Erythroblast (primary cell): Measurements from ENCODE around the gene RPE65.

Experiments used
- GATA1 ChIP-seq: IDR thresholded peaks from 2 replicates; pipeline ENCODE4 v1.6.1; 2011; ENCODE audit warnings: low read depth, mild to moderate bottlenecking, control low read depth, low read length, moderate library complexity
- POLR2A ChIP-seq: IDR thresholded peaks from 2 replicates; pipeline ENCODE4 v1.6.1; 2011; ENCODE audit warnings: mild to moderate bottlenecking, low read length

DNA sequence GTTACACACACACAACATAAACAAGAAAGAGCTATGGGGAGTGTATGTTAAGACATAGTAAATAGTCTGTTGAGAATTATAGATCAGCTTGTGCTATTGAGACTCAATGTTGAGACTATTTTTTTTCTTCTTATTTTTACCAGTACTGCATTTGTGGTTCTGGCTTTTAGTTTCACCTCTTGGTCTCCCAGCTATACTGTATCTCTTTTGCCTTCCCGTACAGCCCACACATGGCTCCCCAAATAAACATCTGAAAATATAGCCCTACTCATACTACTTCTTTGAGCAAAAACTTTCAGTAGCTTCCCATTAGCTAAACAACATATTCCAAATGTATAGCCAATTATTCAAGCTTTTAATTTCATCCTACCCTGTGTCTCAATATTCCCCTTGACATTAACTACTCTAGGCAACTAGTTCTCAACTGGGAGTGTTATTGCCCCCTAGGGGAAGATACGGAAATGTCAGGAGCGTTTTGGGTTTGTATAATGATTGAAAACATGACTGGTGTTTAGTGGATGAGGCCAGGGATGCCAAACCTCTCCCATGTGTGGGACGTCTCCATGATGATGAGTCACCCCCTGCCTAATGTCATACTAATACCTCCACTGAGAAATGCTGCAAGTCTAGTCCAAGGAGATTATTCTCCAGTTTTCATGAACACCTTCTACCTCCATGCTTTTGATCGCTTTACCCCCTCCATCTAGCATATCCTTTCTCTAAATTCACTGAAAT, 6.8 kb downstream of the RPE65 start:
- TF ChIP-seq POLR2A: no peak
- no peak for TF ChIP-seq GATA1
